T47D (cell line): ENCODE measurements around the gene MAGEA4.
A peak's percentile ranks its signal among the peaks of the same experiment; 100 is the strongest.

Source experiments
- DNase-seq, 2 experiments: peaks; one replicate each; pipeline versions ENCODE4 v3.0.0 to v3.0.0-alpha.2; 2011 to 2012; ENCODE audit warnings: low read depth in 1 of 2, low spot score in 1 of 2
- JUND ChIP-seq: IDR thresholded peaks from 2 replicates; pipeline ENCODE4 v1.6.1; 2012; ENCODE audit warnings: low read depth
- in situ Hi-C: cut with HindIII; loops from 2 replicates; pipeline ENCODE4 v1.10.0; 2016; ENCODE audit warnings: low sequenced_read_pairs, low pct_unique_long_range_greater_than_20kb

The MAGEA4 gene, protein sequence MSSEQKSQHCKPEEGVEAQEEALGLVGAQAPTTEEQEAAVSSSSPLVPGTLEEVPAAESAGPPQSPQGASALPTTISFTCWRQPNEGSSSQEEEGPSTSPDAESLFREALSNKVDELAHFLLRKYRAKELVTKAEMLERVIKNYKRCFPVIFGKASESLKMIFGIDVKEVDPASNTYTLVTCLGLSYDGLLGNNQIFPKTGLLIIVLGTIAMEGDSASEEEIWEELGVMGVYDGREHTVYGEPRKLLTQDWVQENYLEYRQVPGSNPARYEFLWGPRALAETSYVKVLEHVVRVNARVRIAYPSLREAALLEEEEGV

DNA sequence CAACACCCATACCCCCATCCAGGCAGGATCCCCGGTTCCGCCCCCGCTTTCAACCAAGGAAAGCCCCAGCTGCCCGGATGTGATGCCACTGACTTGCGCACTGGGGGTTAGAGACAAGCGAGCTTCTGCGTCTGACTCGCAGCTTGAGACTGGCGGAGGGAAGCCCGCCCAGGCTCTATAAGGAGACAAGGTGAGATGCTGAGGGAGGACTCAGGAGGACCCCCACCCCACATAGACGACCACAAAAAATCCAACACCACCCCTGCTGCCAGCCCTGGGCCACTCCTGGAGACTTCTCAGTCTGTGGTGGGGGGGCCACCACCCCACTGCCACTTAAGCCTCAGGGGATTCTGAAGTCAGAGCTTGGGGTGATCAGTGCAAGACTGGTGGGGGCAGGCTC is at the start of gene MAGEA4:
Gene MAGEA4, plus strand, starts transcription at position 110 of the 400 bp plus-strand sequence. CDS start 10,776 bp downstream, outside the sequence.
- in situ Hi-C loops, result no loop called here
- TF ChIP-seq JUND, result no peak

GRCh38 chrX:151870602-151871001 is 42.1 kb upstream of the MAGEA4 start:
- no peak for DNase-seq
- in situ Hi-C loops, result no loop called here
- no peak for TF ChIP-seq JUND

More for the DNA sequence above, at the start of gene MAGEA4:
- no peak for DNase-seq

- in situ Hi-C loops, result no loop called here
- DNase-seq, result no peak
- no peak for TF ChIP-seq JUND
Measured at GRCh38 chrX:151871244-151871643, 41.4 kb upstream of the MAGEA4 start.

DNA sequence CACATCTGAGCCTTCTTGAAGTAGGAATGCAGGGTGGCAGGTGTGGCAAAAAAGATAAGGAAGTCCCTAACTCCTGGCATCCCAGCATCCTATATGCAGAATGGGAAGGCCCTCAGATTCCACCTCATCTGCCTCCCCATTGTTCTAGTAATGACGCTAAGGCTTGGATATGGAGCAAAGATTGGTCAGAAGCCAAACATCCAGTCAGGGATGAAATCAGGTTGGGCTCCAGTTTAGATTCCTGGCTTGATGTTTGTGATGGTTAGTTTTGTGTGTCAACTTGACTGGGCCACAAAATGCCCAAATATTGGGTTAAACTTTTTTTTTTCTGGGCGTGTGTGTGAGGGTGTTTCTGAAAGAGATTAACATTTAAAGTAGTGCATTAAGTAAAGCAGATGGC is 39.6 kb upstream of the MAGEA4 start:
- no peak for DNase-seq
- in situ Hi-C loops, result no loop called here
- TF ChIP-seq JUND, result no peak

- in situ Hi-C loops, result no loop called here
- no peak for DNase-seq
- TF ChIP-seq JUND, result no peak
Measured at GRCh38 chrX:151875270-151876026, 37.2 kb upstream of the MAGEA4 start.

- no peak for DNase-seq
- in situ Hi-C loops, result no loop called here
Measured at GRCh38 chrX:151878574-151878973, 34.1 kb upstream of the MAGEA4 start.

GRCh38 chrX:151879856-151880255 is 32.8 kb upstream of the MAGEA4 start:
- TF ChIP-seq JUND, result no peak
- no peak for DNase-seq
- in situ Hi-C loops, result no loop called here

More at GRCh38 chrX:151878574-151878973, 34.1 kb upstream of the MAGEA4 start:
- no peak for TF ChIP-seq JUND

GRCh38 chrX:151880895-151881294 is 31.8 kb upstream of the MAGEA4 start:
- no peak for TF ChIP-seq JUND
- in situ Hi-C loops, result no loop called here

DNA sequence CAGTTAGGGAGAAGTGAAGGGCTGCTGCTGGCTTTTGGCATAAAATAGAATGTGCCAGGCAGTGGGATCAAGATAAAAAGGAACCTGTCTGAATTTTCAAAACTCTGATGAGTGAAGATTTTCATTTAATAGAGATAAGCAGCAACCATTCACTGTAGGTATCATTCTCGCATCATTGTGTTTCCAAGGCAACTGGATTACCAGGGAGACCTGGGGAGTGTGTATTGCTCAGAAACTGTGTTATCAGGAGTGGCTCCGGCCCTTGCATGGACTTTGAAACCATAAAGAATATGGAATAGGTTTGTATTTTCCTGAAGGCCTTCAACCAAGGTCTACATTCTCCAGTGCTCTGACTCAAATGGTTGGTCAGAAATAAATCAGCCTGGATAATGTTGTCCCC is 23.3 kb upstream of the MAGEA4 start:
- in situ Hi-C loops, result no loop called here
- TF ChIP-seq JUND, result no peak
- no peak for DNase-seq

More at GRCh38 chrX:151880895-151881294, 31.8 kb upstream of the MAGEA4 start:
- DNase-seq, result no peak

- no peak for TF ChIP-seq JUND
- DNase-seq, result peak in 1 of 2 experiments; percentile 6
- in situ Hi-C loops, result no loop called here
Measured at GRCh38 chrX:151896734-151897474, 15.8 kb upstream of the MAGEA4 start.

DNA sequence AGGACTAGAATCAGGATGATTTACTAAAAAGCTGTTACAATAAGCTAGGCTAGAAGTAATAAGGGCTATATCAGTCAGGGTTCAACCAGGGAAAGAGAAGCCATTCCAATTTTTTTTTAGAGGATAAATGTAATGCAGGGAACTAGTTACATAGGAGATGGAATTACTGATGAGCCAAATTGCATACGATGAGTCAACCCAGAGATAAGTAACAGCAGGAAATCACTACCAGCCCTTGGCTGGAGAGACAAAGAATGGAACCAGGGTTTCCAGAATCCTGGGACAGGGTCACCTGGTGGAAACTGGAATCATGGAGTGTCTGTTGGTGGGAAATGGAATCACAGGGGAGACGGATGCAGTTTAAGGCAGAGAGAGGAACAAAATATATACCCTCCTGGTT is 13.1 kb upstream of the MAGEA4 start:
- TF ChIP-seq JUND, result no peak
- no peak for DNase-seq
- in situ Hi-C loops, result no loop called here

- no peak for DNase-seq
- in situ Hi-C loops, result no loop called here
- TF ChIP-seq JUND, result no peak
Measured at GRCh38 chrX:151901826-151902225, 10.9 kb upstream of the MAGEA4 start.
